ENCODE measurements around the gene CEP295NL.

Gene CEP295NL

GRCh38 chr17:78884876-78885667 lies 17.9 kb downstream of the CEP295NL start:
- no peak for TF ChIP-seq CTCF (IDR thresholded peaks at IDR 0.05; ENCODE audit: control insufficient read depth, insufficient read depth, low read depth, low read length, missing control alignments)
- no peak for DNase-seq (ENCODE audit: low read depth)
- H3K4me3 ChIP-seq (ENCODE audit: control insufficient read depth, low read depth, low read length), result no peak overlapping the region

- TF ChIP-seq CTCF (IDR thresholded peaks at IDR 0.05; ENCODE audit: control insufficient read depth, insufficient read depth, low read depth, low read length, missing control alignments), result no peak
- DNase-seq (ENCODE audit: low read depth), result no peak
- peak overlapping the region; percentile 35 for H3K4me3 ChIP-seq (ENCODE audit: control insufficient read depth, low read depth, low read length)
Observed at GRCh38 chr17:78884148-78884825, 18.7 kb downstream of the CEP295NL start.

- peak overlapping the region; percentile 35 for H3K4me3 ChIP-seq (ENCODE audit: control insufficient read depth, low read depth, low read length)
- peak; percentile 82 for DNase-seq (ENCODE audit: low read depth)
- TF ChIP-seq CTCF (IDR thresholded peaks at IDR 0.05; ENCODE audit: control insufficient read depth, insufficient read depth, low read depth, low read length, missing control alignments), result no peak
Observed at GRCh38 chr17:78883533-78884131, 19.4 kb downstream of the CEP295NL start.

GRCh38 chr17:78883089-78883532 lies 19.9 kb downstream of the CEP295NL start:
- peak; percentile 54 for DNase-seq (ENCODE audit: low read depth)
- no peak for TF ChIP-seq CTCF (IDR thresholded peaks at IDR 0.05; ENCODE audit: control insufficient read depth, insufficient read depth, low read depth, low read length, missing control alignments)
- H3K4me3 ChIP-seq (ENCODE audit: control insufficient read depth, low read depth, low read length), result peak overlapping the region; percentile 35

GRCh38 chr17:78882540-78883088 lies 20.4 kb downstream of the CEP295NL start:
- TF ChIP-seq CTCF (IDR thresholded peaks at IDR 0.05; ENCODE audit: control insufficient read depth, insufficient read depth, low read depth, low read length, missing control alignments), result no peak
- H3K4me3 ChIP-seq (ENCODE audit: control insufficient read depth, low read depth, low read length), result no peak overlapping the region
- DNase-seq (ENCODE audit: low read depth), result no peak

GRCh38 chr17:78879635-78880186 lies 23.3 kb downstream of the CEP295NL start:
- no peak overlapping the region; the same call in 1 of the 2 replicates for H3K4me3 ChIP-seq (ENCODE audit: control insufficient read depth, low read depth, low read length)
- DNase-seq (ENCODE audit: low read depth), result peak; percentile 69
- TF ChIP-seq CTCF (IDR thresholded peaks at IDR 0.05; ENCODE audit: control insufficient read depth, insufficient read depth, low read depth, low read length, missing control alignments), result no peak

Data from AG09309 (cell line).